ENCODE results near the gene NTNG2. TPM values are rescaled to one million over a fixed set of nuclear protein-coding genes. Genes with fewer than 3 reads are reported as not detected.

Gene NTNG2
- total RNA-seq, 1 donor from 2014 or later, result 6.2 TPM

DNA sequence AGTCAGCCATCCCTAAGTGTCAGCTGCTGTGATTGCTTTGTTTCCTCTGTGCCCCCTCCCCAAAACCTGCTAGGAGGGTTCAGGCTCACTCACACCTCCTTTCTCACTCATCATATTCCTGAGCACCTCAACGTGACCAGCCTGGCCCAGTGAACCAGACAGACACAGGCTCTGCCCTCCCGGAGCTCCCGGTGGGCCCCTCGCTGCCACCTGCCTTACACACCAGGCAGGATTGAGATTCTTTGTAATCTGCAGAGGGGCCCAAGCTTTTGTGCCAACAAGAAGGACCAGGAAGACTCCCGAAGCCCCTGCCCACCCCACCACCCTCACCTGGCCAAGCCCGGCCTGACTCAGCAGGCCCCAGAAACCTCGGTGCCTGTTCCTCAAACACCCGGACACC is 87.8 kb downstream of the NTNG2 start:
- TF ChIP-seq, protein P1, sequence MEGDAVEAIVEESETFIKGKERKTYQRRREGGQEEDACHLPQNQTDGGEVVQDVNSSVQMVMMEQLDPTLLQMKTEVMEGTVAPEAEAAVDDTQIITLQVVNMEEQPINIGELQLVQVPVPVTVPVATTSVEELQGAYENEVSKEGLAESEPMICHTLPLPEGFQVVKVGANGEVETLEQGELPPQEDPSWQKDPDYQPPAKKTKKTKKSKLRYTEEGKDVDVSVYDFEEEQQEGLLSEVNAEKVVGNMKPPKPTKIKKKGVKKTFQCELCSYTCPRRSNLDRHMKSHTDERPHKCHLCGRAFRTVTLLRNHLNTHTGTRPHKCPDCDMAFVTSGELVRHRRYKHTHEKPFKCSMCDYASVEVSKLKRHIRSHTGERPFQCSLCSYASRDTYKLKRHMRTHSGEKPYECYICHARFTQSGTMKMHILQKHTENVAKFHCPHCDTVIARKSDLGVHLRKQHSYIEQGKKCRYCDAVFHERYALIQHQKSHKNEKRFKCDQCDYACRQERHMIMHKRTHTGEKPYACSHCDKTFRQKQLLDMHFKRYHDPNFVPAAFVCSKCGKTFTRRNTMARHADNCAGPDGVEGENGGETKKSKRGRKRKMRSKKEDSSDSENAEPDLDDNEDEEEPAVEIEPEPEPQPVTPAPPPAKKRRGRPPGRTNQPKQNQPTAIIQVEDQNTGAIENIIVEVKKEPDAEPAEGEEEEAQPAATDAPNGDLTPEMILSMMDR (IDR thresholded peaks at IDR 0.05), result no peak
- H3K27me3 Mint-ChIP-seq (ENCODE audit: unreplicated experiment), result no peaks in the 10 kb centered on the region
- H3K36me3 Mint-ChIP-seq (ENCODE audit: unreplicated experiment), result no peaks in the 10 kb centered on the region
- peaks cover 27% of the 10 kb centered on the region for H3K4me1 Mint-ChIP-seq (ENCODE audit: unreplicated experiment)
- H3K4me3 Mint-ChIP-seq (ENCODE audit: unreplicated experiment), result no peak overlapping the region
- peaks cover 4% of the 10 kb centered on the region for H3K9me3 Mint-ChIP-seq (ENCODE audit: unreplicated experiment)
- no peak overlapping the region for H3K27ac Mint-ChIP-seq (ENCODE audit: unreplicated experiment)
- DNase-seq (ENCODE audit: extremely low spot score, unreplicated experiment), result no peak

DNA sequence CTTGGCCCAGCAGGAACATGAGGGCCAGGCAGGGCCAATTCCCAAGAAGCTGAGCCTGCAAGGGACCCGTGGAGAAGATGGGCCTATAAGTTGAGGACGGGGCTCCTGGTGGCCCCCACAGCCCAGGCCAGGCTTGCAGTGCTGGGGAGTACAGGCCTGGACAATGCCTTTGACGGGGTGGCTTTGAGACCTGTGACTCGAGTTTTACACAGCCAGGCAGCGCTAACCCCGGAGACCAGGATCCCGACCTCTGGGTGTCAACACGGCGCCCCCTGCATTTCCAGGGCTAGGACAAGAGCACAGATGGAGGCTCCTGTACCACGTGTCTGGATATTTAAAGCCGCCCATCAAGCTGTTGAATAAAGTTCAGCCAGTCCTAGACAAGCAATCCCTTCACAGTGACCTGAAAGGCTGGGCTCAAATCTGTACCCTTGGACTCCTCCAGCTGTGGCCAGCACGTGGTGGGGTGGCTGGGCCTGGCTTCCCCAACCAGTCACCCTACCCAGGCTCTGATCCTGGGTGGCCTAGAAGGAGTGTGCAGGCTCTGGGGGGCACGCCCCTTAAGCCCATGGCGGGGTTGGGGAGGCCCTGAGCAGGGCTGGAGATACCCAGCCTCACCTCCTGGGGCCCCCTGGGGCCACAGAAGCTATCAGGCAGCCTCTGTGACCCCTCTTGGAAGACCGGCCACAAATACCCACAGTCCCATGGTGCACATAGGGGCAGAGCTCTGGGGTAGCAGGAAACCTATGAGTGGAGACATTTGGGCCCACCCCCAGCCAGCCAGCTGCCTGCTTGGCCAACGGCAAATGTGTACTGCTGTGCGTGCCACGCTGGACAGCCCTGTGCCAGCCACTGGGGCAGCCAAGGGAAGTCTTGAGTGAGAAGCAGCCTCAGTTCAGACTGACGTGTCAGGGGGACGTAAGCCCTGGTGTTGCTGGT is 88.7 kb downstream of the NTNG2 start:
- peaks cover 4% of the 10 kb centered on the region for H3K9me3 Mint-ChIP-seq (ENCODE audit: unreplicated experiment)
- TF ChIP-seq, protein P1 (IDR thresholded peaks at IDR 0.05), result no peak
- peaks cover 19% of the 10 kb centered on the region for H3K4me1 Mint-ChIP-seq (ENCODE audit: unreplicated experiment)
- H3K27me3 Mint-ChIP-seq (ENCODE audit: unreplicated experiment), result no peaks in the 10 kb centered on the region
- no peaks in the 10 kb centered on the region for H3K36me3 Mint-ChIP-seq (ENCODE audit: unreplicated experiment)
- no peak overlapping the region for H3K4me3 Mint-ChIP-seq (ENCODE audit: unreplicated experiment)
- H3K27ac Mint-ChIP-seq (ENCODE audit: unreplicated experiment), result no peak overlapping the region
- no peak for DNase-seq (ENCODE audit: extremely low spot score, unreplicated experiment)

DNA sequence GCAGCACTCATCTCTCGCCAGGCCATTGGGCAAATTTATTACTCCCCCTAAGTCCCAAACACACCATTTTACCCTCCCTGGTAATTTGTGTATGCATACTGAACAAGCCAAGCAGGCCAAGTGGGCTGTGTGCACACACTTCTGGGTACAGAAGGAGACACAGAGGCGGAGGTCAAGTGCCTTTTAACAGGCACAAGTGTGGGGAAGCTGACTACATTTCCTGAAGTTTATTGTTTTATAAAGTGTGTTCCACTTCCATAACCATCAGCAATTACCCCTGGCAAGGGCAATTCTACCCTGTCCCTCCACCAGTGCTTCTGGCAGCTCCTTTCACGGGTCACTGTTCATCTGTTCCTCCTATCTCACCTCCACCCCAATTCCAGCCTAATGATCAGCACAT is 99.0 kb downstream of the NTNG2 start:
- TF ChIP-seq, protein P1 (IDR thresholded peaks at IDR 0.05), result no peak
- peaks cover 5% of the 10 kb centered on the region for H3K4me1 Mint-ChIP-seq (ENCODE audit: unreplicated experiment)
- no peaks in the 10 kb centered on the region for H3K9me3 Mint-ChIP-seq (ENCODE audit: unreplicated experiment)
- no peaks in the 10 kb centered on the region for H3K27me3 Mint-ChIP-seq (ENCODE audit: unreplicated experiment)
- no peak overlapping the region for H3K27ac Mint-ChIP-seq (ENCODE audit: unreplicated experiment)
- DNase-seq (ENCODE audit: extremely low spot score, unreplicated experiment), result no peak
- peaks cover 31% of the 10 kb centered on the region for H3K36me3 Mint-ChIP-seq (ENCODE audit: unreplicated experiment)
- no peak overlapping the region for H3K4me3 Mint-ChIP-seq (ENCODE audit: unreplicated experiment)

DNA sequence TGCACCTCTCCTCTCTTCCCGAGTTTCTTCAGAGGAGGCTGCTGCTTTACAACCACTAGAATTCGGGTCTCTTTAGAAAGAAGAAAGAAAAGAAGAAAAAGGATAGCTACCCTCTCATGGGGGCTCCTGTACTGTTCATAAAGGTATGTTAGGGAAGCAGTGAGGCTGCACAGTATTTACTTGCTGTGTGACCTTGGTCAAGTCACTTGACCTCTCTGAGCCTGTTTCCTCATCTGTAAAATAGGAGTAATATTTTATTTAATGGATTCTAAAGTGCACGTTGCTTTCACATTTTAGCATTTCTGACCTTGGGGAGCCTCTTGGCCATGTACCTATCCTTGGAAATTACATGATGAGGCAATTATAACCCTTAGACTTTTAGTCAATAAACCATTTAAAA is 104.2 kb downstream of the NTNG2 start:
- no peaks in the 10 kb centered on the region for H3K27me3 Mint-ChIP-seq (ENCODE audit: unreplicated experiment)
- H3K4me1 Mint-ChIP-seq (ENCODE audit: unreplicated experiment), result no peaks in the 10 kb centered on the region
- no peak overlapping the region for H3K4me3 Mint-ChIP-seq (ENCODE audit: unreplicated experiment)
- TF ChIP-seq, protein P1 (IDR thresholded peaks at IDR 0.05), result no peak
- H3K27ac Mint-ChIP-seq (ENCODE audit: unreplicated experiment), result no peak overlapping the region
- peaks cover 32% of the 10 kb centered on the region for H3K36me3 Mint-ChIP-seq (ENCODE audit: unreplicated experiment)
- DNase-seq (ENCODE audit: extremely low spot score, unreplicated experiment), result no peak
- no peaks in the 10 kb centered on the region for H3K9me3 Mint-ChIP-seq (ENCODE audit: unreplicated experiment)

DNA sequence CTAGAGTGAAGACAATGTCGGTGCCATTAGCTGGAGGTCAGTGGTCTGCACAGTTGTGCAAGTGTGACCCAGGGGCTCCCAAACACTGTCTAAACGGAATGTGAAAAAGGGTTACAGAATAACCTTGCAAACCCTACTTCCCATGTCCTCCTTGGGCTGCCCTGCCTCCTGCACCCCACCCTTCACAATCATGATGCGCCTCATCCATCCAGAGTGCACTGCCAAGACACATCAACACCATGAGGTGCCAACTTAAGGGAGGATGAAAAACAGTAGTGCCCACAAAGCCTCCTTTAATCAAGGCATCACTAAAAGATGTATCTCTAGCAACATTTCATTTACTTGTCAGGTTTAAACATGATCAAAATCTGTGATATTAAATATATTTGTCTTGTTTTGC is 105.8 kb downstream of the NTNG2 start:
- no peak overlapping the region for H3K27ac Mint-ChIP-seq (ENCODE audit: unreplicated experiment)

More for the DNA sequence above, 105.8 kb downstream of the NTNG2 start:
- Mint-ChIP-seq H3K9me3 (ENCODE audit: unreplicated experiment) (no peaks in the 10 kb centered on the region), H3K36me3 (ENCODE audit: unreplicated experiment) (peaks cover 30% of the 10 kb centered on the region), H3K27me3 (ENCODE audit: unreplicated experiment) (no peaks in the 10 kb centered on the region), H3K4me1 (ENCODE audit: unreplicated experiment) (no peaks in the 10 kb centered on the region), H3K4me3 (ENCODE audit: unreplicated experiment) (no peak overlapping the region)
- no peak for DNase-seq (ENCODE audit: extremely low spot score, unreplicated experiment)
- TF ChIP-seq, protein P1 (IDR thresholded peaks at IDR 0.05), result no peak

All from osteocyte (in vitro differentiated cells).